ENCODE data around the gene A3GALT2. TPM values are rescaled to one million over a fixed set of nuclear protein-coding genes. Genes with fewer than 3 reads are reported as not detected.
A peak's percentile ranks its signal among the peaks of the same experiment; 100 is the strongest.

Gene A3GALT2
- total RNA-seq, 1 donor from 2014 or later = 0.71 TPM

DNA sequence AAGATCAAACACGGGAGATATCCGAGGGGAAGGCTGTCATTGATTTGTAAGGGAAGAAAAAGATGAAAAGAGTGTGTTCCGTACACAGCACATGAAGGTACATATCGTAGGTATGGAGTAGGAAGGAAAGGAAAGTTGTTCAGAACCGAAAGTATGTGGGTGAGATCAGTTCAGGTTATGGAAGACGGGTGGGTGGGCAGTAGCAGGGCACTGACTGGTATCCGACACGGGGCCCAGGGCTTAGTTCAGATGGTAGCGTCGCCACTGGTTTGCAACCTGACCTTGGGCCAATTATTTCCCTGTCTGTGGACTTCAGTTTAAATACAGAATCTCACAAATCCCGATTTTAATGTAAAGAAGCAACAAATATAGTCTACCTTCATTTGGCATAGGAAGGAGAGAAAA lies 27.8 kb upstream of the A3GALT2 start:
- no peak for TF ChIP-seq CTCF (IDR thresholded peaks at IDR 0.05; ENCODE audit: partially characterized antibody, unreplicated experiment)
- peaks cover 41% of the 10 kb centered on the region for H3K4me1 Mint-ChIP-seq (ENCODE audit: low read depth, unreplicated experiment)

DNA sequence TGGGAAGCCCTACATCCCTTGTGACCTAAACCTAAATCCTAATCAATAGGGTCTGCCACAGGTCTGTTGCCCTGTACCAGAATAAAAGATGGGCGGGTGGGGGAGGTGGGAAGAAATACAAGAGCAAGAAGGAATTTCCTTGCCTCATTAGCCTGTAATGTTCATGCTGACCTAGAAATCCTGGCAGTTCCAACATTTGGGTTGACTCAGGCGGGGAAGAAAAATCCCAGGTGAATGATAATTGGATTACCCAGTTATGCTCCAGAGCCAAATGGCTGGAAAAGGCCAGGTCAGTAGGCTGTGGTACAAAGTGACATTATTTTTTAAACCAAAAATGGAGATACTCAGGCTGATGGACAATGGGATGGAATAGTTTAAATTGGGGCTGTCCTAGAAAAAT lies 27.3 kb upstream of the A3GALT2 start:
- no peak for DNase-seq
- H3K9me3 Mint-ChIP-seq (ENCODE audit: unreplicated experiment) = peaks cover 34% of the 10 kb centered on the region
- peak overlapping the region; percentile 98 for H3K27ac Mint-ChIP-seq (ENCODE audit: unreplicated experiment)
- peaks cover 40% of the 10 kb centered on the region for H3K4me1 Mint-ChIP-seq (ENCODE audit: low read depth, unreplicated experiment)
- peaks cover 25% of the 10 kb centered on the region for H3K27me3 Mint-ChIP-seq (ENCODE audit: unreplicated experiment)
- TF ChIP-seq CTCF (IDR thresholded peaks at IDR 0.05; ENCODE audit: partially characterized antibody, unreplicated experiment) = no peak
- H3K36me3 Mint-ChIP-seq (ENCODE audit: unreplicated experiment) = peaks cover 20% of the 10 kb centered on the region
- H3K4me3 Mint-ChIP-seq (ENCODE audit: unreplicated experiment) = peak overlapping the region; percentile 98

More for the DNA sequence above, 27.8 kb upstream of the A3GALT2 start:
- no peak for DNase-seq
- H3K27me3 Mint-ChIP-seq (ENCODE audit: unreplicated experiment) = peaks cover 25% of the 10 kb centered on the region
- peaks cover 20% of the 10 kb centered on the region for H3K36me3 Mint-ChIP-seq (ENCODE audit: unreplicated experiment)
- peaks cover 36% of the 10 kb centered on the region for H3K9me3 Mint-ChIP-seq (ENCODE audit: unreplicated experiment)
- H3K27ac Mint-ChIP-seq (ENCODE audit: unreplicated experiment) = peak overlapping the region; percentile 98
- H3K4me3 Mint-ChIP-seq (ENCODE audit: unreplicated experiment) = peak overlapping the region; percentile 98

- DNase-seq = no peak
- Mint-ChIP-seq H3K9me3 (ENCODE audit: unreplicated experiment) (peaks cover 34% of the 10 kb centered on the region), H3K4me3 (ENCODE audit: unreplicated experiment) (peak overlapping the region; percentile 98), H3K27ac (ENCODE audit: unreplicated experiment) (peak overlapping the region; percentile 98), H3K27me3 (ENCODE audit: unreplicated experiment) (peaks cover 27% of the 10 kb centered on the region), H3K36me3 (ENCODE audit: unreplicated experiment) (peaks cover 20% of the 10 kb centered on the region), H3K4me1 (ENCODE audit: low read depth, unreplicated experiment) (peaks cover 43% of the 10 kb centered on the region)
- TF ChIP-seq CTCF (IDR thresholded peaks at IDR 0.05; ENCODE audit: partially characterized antibody, unreplicated experiment) = no peak
These were observed 26.7 kb upstream of the A3GALT2 start for GRCh38 chr1:33347650-33347992.

GRCh38 chr1:33346927-33347649 lies 26.2 kb upstream of the A3GALT2 start:
- Mint-ChIP-seq H3K9me3 (ENCODE audit: unreplicated experiment) (peaks cover 38% of the 10 kb centered on the region), H3K36me3 (ENCODE audit: unreplicated experiment) (peaks cover 20% of the 10 kb centered on the region), H3K4me3 (ENCODE audit: unreplicated experiment) (peak overlapping the region; percentile 98), H3K27me3 (ENCODE audit: unreplicated experiment) (peaks cover 30% of the 10 kb centered on the region), H3K4me1 (ENCODE audit: low read depth, unreplicated experiment) (peaks cover 49% of the 10 kb centered on the region), H3K27ac (ENCODE audit: unreplicated experiment) (peak overlapping the region; percentile 98)
- no peak for DNase-seq
- no peak for TF ChIP-seq CTCF (IDR thresholded peaks at IDR 0.05; ENCODE audit: partially characterized antibody, unreplicated experiment)

DNA sequence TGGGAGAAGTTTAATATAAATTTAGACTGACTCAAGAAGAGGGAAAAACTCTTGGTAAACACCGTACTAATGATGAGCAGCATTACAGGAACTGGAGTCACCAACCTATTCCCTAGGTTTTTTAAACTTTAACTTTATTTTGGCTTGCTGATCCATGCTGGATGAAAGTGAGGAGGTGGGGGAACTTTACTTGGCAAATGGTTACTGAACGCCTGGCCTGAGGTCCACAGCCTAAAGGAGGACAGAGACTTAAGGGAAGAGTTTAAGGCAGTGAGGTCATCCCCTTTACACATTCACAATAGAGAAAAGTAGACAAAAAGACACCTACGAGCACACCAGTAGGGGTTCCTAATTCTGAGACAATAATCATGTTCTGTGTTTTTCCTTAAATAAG lies 25.6 kb upstream of the A3GALT2 start:
- H3K4me3 Mint-ChIP-seq (ENCODE audit: unreplicated experiment) = peak overlapping the region; percentile 98
- H3K27me3 Mint-ChIP-seq (ENCODE audit: unreplicated experiment) = peaks cover 30% of the 10 kb centered on the region
- H3K27ac Mint-ChIP-seq (ENCODE audit: unreplicated experiment) = peak overlapping the region; percentile 98
- DNase-seq = no peak
- H3K4me1 Mint-ChIP-seq (ENCODE audit: low read depth, unreplicated experiment) = peaks cover 52% of the 10 kb centered on the region
- peaks cover 20% of the 10 kb centered on the region for H3K36me3 Mint-ChIP-seq (ENCODE audit: unreplicated experiment)
- TF ChIP-seq CTCF (IDR thresholded peaks at IDR 0.05; ENCODE audit: partially characterized antibody, unreplicated experiment) = no peak
- H3K9me3 Mint-ChIP-seq (ENCODE audit: unreplicated experiment) = peaks cover 36% of the 10 kb centered on the region

All from glutamatergic neuron (in vitro differentiated cells).